Stimulated activated CD8-positive, alpha-beta memory T cell treated with anti-CD3 and anti-CD28 coated beads, Interleukin-12 subunit alpha, Interleukin-12 subunit beta, amount 100 ng/mL, for 24 hours (primary cell): ENCODE measurements around the gene CBX8.

Experiments
- DNase-seq: peaks from one replicate; pipeline ENCODE4 v3.0.0-alpha.2; 2020; ENCODE audit errors: extremely low read depth

CBX8 gene

GRCh38 chr17:79750650-79751545 is 46.0 kb downstream of the CBX8 start:
- DNase-seq = no peak

GRCh38 chr17:79749958-79750357 is 46.9 kb downstream of the CBX8 start:
- no peak for DNase-seq

- no peak for DNase-seq
These were observed 47.6 kb downstream of the CBX8 start for GRCh38 chr17:79749156-79749815.

GRCh38 chr17:79748295-79749099 is 48.4 kb downstream of the CBX8 start:
- no peak for DNase-seq

GRCh38 chr17:79747508-79748294 is 49.2 kb downstream of the CBX8 start:
- no peak for DNase-seq

GRCh38 chr17:79746889-79747507 is 49.9 kb downstream of the CBX8 start:
- DNase-seq = no peak

GRCh38 chr17:79745641-79746105 is 51.2 kb downstream of the CBX8 start:
- DNase-seq = no peak

- no peak for DNase-seq
These were observed 53.3 kb downstream of the CBX8 start for GRCh38 chr17:79743614-79744013.

- DNase-seq = no peak
These were observed 53.9 kb downstream of the CBX8 start for GRCh38 chr17:79742951-79743476.

- no peak for DNase-seq
These were observed 54.3 kb downstream of the CBX8 start for GRCh38 chr17:79742589-79742918.
